Subcutaneous adipose tissue (tissue), 4 donors: Measurements from ENCODE around the gene LMF1. TPM values are rescaled to one million over a fixed set of nuclear protein-coding genes. Genes with fewer than 3 reads are reported as not detected.

Experiments used
- CTCF ChIP-seq: fragments of 450-650 bp; IDR thresholded peaks from one replicate; pipeline ENCODE4 v1.5.1; 2016; ENCODE audit warnings: low read depth, mild to moderate bottlenecking, control low read depth, antibody characterized with exemption, moderate library complexity
- total RNA-seq, 4 donors: library from RNA; depleted of rRNA; stranded (reverse); fragments of >200 nt; gene quantifications; one replicate each; pipeline ENCODE4 v1.1.0, GENCODE V29; 2016

The LMF1 gene
- total RNA-seq = 10 to 100 TPM; 16.0 to 30.3 (median 24.2) TPM

- no peak for TF ChIP-seq CTCF
These were observed at the start of gene LMF1 for GRCh38 chr16:970766-971581. LMF1 (minus strand) TSS chr16:970984; CDS start chr16:970980, 4 bp downstream.

- no peak for TF ChIP-seq CTCF
These were observed 49.3 kb upstream of the LMF1 start for GRCh38 chr16:1020091-1020399.

- no peak for TF ChIP-seq CTCF
These were observed 48.7 kb upstream of the LMF1 start for GRCh38 chr16:1019231-1020090.

GRCh38 chr16:1018447-1019198 lies 47.8 kb upstream of the LMF1 start:
- TF ChIP-seq CTCF = no peak

- no peak for TF ChIP-seq CTCF
These were observed 44.1 kb upstream of the LMF1 start for GRCh38 chr16:1014771-1015495.

GRCh38 chr16:1014221-1014620 lies 43.4 kb upstream of the LMF1 start:
- TF ChIP-seq CTCF = no peak
